ENCODE results near the gene CEP112.
"Not testable (repeated sequence)": the region's sequence is repeated elsewhere in the genome, so short reads cannot be mapped to it uniquely, and the experiment has no call there.

Gene CEP112

DNA sequence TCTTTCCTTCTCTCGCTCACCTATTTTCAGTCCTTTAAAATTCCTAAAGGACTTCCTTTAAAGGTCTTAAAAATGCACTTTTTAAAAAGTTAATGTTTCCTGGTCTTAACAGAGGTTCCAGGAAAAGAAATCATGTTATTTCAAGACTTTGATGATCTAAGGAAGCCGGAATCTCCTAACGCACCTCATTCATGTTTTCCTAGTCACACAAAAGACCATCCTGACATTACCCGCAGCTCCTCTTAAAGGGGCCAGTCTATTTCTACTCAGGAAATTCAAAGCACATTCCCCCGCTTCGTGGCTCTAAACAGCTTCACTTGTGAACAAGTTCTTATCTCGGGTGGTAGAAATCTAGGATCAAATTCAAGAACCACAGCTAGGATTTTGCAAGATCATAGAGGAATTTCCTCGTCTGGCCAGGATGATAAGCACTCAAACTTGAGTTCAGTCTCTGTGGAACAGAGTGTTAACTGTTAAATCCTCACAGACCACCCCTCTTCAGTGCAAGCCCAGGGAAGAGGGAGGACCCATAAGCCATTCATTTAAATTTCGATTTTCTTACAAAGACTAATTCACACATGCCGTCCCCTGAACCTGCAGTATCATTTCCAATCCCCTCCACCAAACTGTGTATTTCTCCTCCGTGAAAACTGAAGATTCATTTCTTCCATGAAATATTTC is 493.4 kb downstream of the CEP112 start:
- no peak overlapping the region for H3K27ac ChIP-seq (ENCODE audit: low read depth, low read length)
- H3K9ac ChIP-seq (ENCODE audit: low read depth in 1 of 2, low read length in 2 of 2): no peak overlapping the region
- H3K36me3 ChIP-seq (ENCODE audit: control insufficient read depth in 1 of 2, insufficient read depth in 2 of 2, low read length in 2 of 2): no peaks in the 10 kb centered on the region
- H3K9me3 ChIP-seq (ENCODE audit: control insufficient read depth in 1 of 2, low read length in 2 of 2): no peaks in the 10 kb centered on the region
- H3K27me3 ChIP-seq (ENCODE audit: control insufficient read depth in 1 of 2, insufficient read depth in 2 of 2, low read length in 2 of 2): no peaks in the 10 kb centered on the region
- no peaks in the 10 kb centered on the region for H3K4me1 ChIP-seq (ENCODE audit: control insufficient read depth in 1 of 2, insufficient read depth in 2 of 2, low read length in 2 of 2)
- H3K4me3 ChIP-seq (ENCODE audit: low read depth in 1 of 2, low read length in 2 of 2): no peak overlapping the region

DNA sequence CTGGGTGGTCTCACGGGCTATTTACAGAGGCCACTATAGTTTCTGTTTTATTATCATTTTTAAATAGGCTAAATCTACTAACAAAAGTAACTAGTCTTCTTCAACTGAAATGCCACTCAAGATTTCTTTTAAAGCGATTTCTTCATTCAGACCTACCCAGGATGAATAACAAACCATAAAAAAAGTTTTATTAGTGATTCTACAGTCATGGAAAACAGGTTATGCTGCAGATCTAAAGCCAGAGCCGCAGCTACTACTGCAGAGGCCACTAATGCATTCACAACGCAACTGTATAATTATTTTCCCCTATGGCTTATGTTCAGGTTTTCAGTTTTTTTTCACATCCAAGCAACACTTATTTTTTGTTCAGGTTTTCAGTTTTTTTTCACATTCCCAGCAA is 494.3 kb downstream of the CEP112 start:
- Histone ChIP-seq H3K9ac (ENCODE audit: low read depth in 1 of 2, low read length in 2 of 2) (no peak overlapping the region), H3K36me3 (ENCODE audit: control insufficient read depth in 1 of 2, insufficient read depth in 2 of 2, low read length in 2 of 2) (no peaks in the 10 kb centered on the region), H3K4me1 (ENCODE audit: control insufficient read depth in 1 of 2, insufficient read depth in 2 of 2, low read length in 2 of 2) (no peaks in the 10 kb centered on the region), H3K9me3 (ENCODE audit: control insufficient read depth in 1 of 2, low read length in 2 of 2) (no peaks in the 10 kb centered on the region), H3K27ac (ENCODE audit: low read depth, low read length) (no peak overlapping the region), H3K4me3 (ENCODE audit: low read depth in 1 of 2, low read length in 2 of 2) (no peak overlapping the region), H3K27me3 (ENCODE audit: control insufficient read depth in 1 of 2, insufficient read depth in 2 of 2, low read length in 2 of 2) (no peaks in the 10 kb centered on the region)

DNA sequence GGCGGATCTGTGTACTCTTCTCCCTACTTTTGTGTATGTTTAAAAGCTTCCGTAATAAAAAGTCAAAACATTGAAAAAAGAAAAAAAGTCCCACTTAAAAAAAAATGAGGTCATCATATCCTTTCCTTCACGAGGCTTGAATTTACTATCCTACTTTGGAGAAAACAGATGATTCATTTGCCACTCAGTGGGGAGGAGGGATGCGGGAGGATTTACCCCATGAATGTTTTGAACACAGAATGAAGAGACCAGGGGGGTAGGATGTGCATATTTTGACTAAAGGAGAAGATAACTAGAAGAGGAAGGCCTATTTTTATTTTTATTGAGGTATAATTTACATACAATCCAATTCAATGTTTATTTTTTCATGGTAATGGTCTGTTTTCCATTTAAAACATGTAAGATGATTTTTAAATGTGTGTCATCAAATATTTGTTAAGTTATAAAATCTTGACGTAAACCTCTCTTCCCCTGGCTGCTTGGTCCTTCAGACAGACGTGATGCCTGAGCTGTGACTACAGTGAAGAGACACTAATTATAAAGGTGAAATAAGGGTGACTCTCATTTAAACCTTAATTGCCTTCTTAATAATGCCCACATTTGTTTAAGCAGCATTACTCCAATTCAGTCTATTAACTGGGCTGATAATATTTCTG is 495.1 kb downstream of the CEP112 start:
- Histone ChIP-seq H3K27me3 (ENCODE audit: control insufficient read depth in 1 of 2, insufficient read depth in 2 of 2, low read length in 2 of 2) (no peaks in the 10 kb centered on the region), H3K9ac (ENCODE audit: low read depth in 1 of 2, low read length in 2 of 2) (no peak overlapping the region), H3K9me3 (ENCODE audit: control insufficient read depth in 1 of 2, low read length in 2 of 2) (no peaks in the 10 kb centered on the region), H3K27ac (ENCODE audit: low read depth, low read length) (no peak overlapping the region), H3K4me3 (ENCODE audit: low read depth in 1 of 2, low read length in 2 of 2) (no peak overlapping the region), H3K36me3 (ENCODE audit: control insufficient read depth in 1 of 2, insufficient read depth in 2 of 2, low read length in 2 of 2) (no peaks in the 10 kb centered on the region), H3K4me1 (ENCODE audit: control insufficient read depth in 1 of 2, insufficient read depth in 2 of 2, low read length in 2 of 2) (no peaks in the 10 kb centered on the region)

DNA sequence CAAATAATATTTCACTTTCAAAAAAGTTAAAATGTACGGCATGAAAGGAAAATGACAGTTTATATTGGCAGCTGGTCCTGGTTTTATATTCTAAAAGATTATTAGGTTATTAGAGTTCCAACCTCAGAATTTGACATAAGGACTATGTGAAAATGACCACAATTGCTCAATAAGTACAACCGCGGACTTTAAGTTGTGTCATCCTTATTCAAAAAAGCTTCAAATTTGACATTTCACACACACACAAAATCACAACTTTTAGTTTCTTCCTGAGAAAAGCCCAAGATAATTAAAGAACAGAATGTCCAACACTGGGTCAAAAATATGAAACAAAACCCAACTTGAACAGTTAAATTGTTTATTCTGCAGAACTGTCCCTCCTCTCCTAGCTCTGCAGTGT is 497.3 kb downstream of the CEP112 start:
- Histone ChIP-seq H3K27me3 (ENCODE audit: control insufficient read depth in 1 of 2, insufficient read depth in 2 of 2, low read length in 2 of 2) (no peaks in the 10 kb centered on the region), H3K4me1 (ENCODE audit: control insufficient read depth in 1 of 2, insufficient read depth in 2 of 2, low read length in 2 of 2) (no peaks in the 10 kb centered on the region), H3K9me3 (ENCODE audit: control insufficient read depth in 1 of 2, low read length in 2 of 2) (no peaks in the 10 kb centered on the region), H3K36me3 (ENCODE audit: control insufficient read depth in 1 of 2, insufficient read depth in 2 of 2, low read length in 2 of 2) (no peaks in the 10 kb centered on the region), H3K4me3 (ENCODE audit: low read depth in 1 of 2, low read length in 2 of 2) (no peak overlapping the region), H3K27ac (ENCODE audit: low read depth, low read length) (no peak overlapping the region), H3K9ac (ENCODE audit: low read depth in 1 of 2, low read length in 2 of 2) (no peak overlapping the region)

DNA sequence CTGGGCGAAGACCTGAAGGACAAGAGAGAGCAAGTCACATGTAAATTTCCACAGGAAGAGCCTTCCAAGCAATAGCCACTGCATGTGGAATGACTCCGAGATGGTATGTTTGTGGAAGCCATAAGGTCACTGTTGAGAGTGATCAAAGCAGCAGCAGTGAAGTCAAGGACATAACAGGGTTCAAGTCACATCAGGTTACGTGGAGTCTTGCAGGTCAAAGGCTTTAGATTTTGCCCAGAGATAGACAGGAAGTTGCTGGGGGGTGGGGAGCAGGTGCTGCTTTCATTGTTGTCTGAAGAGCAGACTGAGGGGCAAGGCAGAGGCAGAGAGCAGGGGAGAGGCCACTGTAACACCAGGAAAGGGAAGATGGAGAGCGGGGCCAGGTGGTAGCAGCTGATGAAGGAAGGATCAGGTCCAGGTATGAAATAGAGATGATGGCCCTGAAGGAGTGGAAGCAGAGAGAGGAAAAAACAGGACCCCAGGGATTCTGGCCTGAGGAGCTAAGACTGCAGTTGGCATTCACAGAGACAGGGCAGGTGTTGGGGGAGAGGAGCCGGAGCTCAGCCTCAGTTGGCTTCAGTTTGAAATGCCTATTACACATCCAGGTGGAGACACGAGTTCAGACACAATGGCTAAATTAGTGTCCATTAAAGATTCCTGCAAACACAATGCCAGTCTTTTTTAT is 501.2 kb downstream of the CEP112 start:
- no peak overlapping the region for H3K9ac ChIP-seq (ENCODE audit: low read depth in 1 of 2, low read length in 2 of 2)

DNA sequence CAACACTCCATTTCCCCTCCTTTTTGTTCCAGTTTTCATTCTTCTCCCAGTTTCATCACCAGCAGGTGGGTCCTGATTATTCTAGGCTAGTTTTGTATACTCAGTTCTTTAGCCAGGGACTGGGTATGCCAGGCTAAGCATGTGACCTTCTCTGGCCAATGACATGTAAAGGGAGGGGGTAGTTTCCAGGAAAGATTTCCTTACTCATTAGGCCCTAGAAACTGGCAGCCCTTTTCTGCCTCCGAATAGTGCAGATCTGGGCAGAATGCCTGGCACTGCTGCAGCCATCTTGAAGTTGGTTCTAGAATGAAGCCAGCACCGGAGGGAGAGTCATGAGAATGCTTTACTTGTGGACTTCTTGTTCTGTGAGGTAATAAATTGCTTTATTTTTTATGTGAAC is 503.6 kb downstream of the CEP112 start:
- Histone ChIP-seq H3K9me3 (ENCODE audit: control insufficient read depth in 1 of 2, low read length in 2 of 2) (no peaks in the 10 kb centered on the region), H3K36me3 (ENCODE audit: control insufficient read depth in 1 of 2, insufficient read depth in 2 of 2, low read length in 2 of 2) (no peaks in the 10 kb centered on the region), H3K9ac (ENCODE audit: low read depth in 1 of 2, low read length in 2 of 2) (no peak overlapping the region), H3K4me1 (ENCODE audit: control insufficient read depth in 1 of 2, insufficient read depth in 2 of 2, low read length in 2 of 2) (no peaks in the 10 kb centered on the region), H3K27ac (ENCODE audit: low read depth, low read length) (no peak overlapping the region), H3K27me3 (ENCODE audit: control insufficient read depth in 1 of 2, insufficient read depth in 2 of 2, low read length in 2 of 2) (no peaks in the 10 kb centered on the region), H3K4me3 (ENCODE audit: low read depth in 1 of 2, low read length in 2 of 2) (no peak overlapping the region)

More for the DNA sequence above, 501.2 kb downstream of the CEP112 start:
- H3K27ac ChIP-seq (ENCODE audit: low read depth, low read length): no peak overlapping the region
- H3K4me1 ChIP-seq (ENCODE audit: control insufficient read depth in 1 of 2, insufficient read depth in 2 of 2, low read length in 2 of 2): no peaks in the 10 kb centered on the region
- H3K9me3 ChIP-seq (ENCODE audit: control insufficient read depth in 1 of 2, low read length in 2 of 2): no peaks in the 10 kb centered on the region
- no peaks in the 10 kb centered on the region for H3K36me3 ChIP-seq (ENCODE audit: control insufficient read depth in 1 of 2, insufficient read depth in 2 of 2, low read length in 2 of 2)
- H3K4me3 ChIP-seq (ENCODE audit: low read depth in 1 of 2, low read length in 2 of 2): no peak overlapping the region
- H3K27me3 ChIP-seq (ENCODE audit: control insufficient read depth in 1 of 2, insufficient read depth in 2 of 2, low read length in 2 of 2): no peaks in the 10 kb centered on the region

DNA sequence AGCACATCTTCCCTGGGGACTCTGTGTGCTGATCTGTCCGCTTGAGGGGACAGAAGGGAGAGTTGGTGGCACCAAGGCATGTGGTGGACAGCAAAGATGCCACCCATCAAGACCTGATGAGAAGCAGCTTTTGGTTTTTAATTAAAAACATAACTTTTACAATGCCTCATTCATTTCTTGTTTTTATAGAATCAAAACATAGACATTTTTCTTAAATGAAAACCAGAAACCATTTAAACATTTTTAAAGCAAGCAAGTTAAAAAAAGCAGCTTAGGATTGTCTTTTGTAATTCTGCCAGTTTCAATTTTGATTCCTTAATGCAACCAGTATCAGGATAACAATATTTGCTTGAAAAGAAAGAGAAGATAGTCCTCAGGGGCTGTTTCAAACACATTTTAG is 506.8 kb downstream of the CEP112 start:
- no peaks in the 10 kb centered on the region for H3K36me3 ChIP-seq (ENCODE audit: control insufficient read depth in 1 of 2, insufficient read depth in 2 of 2, low read length in 2 of 2)
- H3K27ac ChIP-seq (ENCODE audit: low read depth, low read length): no peak overlapping the region
- no peak overlapping the region for H3K4me3 ChIP-seq (ENCODE audit: low read depth in 1 of 2, low read length in 2 of 2)
- H3K27me3 ChIP-seq (ENCODE audit: control insufficient read depth in 1 of 2, insufficient read depth in 2 of 2, low read length in 2 of 2): no peaks in the 10 kb centered on the region
- H3K9me3 ChIP-seq (ENCODE audit: control insufficient read depth in 1 of 2, low read length in 2 of 2): no peaks in the 10 kb centered on the region
- no peaks in the 10 kb centered on the region for H3K4me1 ChIP-seq (ENCODE audit: control insufficient read depth in 1 of 2, insufficient read depth in 2 of 2, low read length in 2 of 2)
- H3K9ac ChIP-seq (ENCODE audit: low read depth in 1 of 2, low read length in 2 of 2): no peak overlapping the region

DNA sequence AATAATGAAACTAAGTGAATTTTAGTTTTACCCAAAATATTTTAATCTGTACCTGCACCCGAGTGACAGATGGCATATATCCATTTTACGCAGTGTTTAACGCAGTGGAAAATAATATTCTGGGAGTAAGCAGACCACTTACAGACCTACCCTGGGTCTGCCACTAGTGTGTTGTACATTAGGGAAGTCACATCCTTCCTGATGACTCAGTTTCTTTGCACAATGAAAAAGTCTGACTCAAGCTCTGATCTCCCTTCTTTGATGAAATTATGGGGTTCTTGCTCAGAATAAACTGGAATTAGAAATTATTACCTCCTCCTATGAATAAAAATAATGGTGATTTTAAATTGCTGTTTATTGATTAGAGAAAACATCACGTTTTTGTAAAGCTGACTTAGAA is 507.3 kb downstream of the CEP112 start:
- H3K27ac ChIP-seq (ENCODE audit: low read depth, low read length): no peak overlapping the region
- no peaks in the 10 kb centered on the region for H3K36me3 ChIP-seq (ENCODE audit: control insufficient read depth in 1 of 2, insufficient read depth in 2 of 2, low read length in 2 of 2)
- no peaks in the 10 kb centered on the region for H3K27me3 ChIP-seq (ENCODE audit: control insufficient read depth in 1 of 2, insufficient read depth in 2 of 2, low read length in 2 of 2)
- no peaks in the 10 kb centered on the region for H3K4me1 ChIP-seq (ENCODE audit: control insufficient read depth in 1 of 2, insufficient read depth in 2 of 2, low read length in 2 of 2)
- no peaks in the 10 kb centered on the region for H3K9me3 ChIP-seq (ENCODE audit: control insufficient read depth in 1 of 2, low read length in 2 of 2)
- no peak overlapping the region for H3K4me3 ChIP-seq (ENCODE audit: low read depth in 1 of 2, low read length in 2 of 2)
- H3K9ac ChIP-seq (ENCODE audit: low read depth in 1 of 2, low read length in 2 of 2): no peak overlapping the region

DNA sequence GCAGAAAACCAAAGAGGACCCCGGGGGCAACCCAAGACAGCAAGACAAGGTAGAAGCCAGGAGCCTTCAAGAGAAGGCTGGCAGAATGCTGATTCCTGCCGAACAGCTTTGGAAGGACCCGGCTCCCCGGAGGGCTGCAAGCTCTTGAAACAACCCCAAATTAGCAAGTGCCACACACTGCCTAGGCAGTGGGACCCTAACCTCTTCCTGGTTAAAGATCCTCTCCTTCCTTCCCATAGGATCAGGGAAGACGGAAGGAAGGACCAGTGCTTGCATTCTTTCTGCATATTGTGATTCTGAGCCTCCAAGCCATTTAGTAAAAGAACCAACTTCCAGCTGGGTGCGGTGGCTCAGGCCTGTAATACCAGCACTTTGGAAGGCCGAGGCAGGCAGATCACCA is 508.5 kb downstream of the CEP112 start:
- no peak overlapping the region for H3K4me3 ChIP-seq (ENCODE audit: low read depth in 1 of 2, low read length in 2 of 2)
- H3K36me3 ChIP-seq (ENCODE audit: control insufficient read depth in 1 of 2, insufficient read depth in 2 of 2, low read length in 2 of 2): no peaks in the 10 kb centered on the region
- no peak overlapping the region for H3K27ac ChIP-seq (ENCODE audit: low read depth, low read length)
- no peaks in the 10 kb centered on the region for H3K27me3 ChIP-seq (ENCODE audit: control insufficient read depth in 1 of 2, insufficient read depth in 2 of 2, low read length in 2 of 2)
- H3K4me1 ChIP-seq (ENCODE audit: control insufficient read depth in 1 of 2, insufficient read depth in 2 of 2, low read length in 2 of 2): no peaks in the 10 kb centered on the region
- no peaks in the 10 kb centered on the region for H3K9me3 ChIP-seq (ENCODE audit: control insufficient read depth in 1 of 2, low read length in 2 of 2)
- no peak overlapping the region for H3K9ac ChIP-seq (ENCODE audit: low read depth in 1 of 2, low read length in 2 of 2)

DNA sequence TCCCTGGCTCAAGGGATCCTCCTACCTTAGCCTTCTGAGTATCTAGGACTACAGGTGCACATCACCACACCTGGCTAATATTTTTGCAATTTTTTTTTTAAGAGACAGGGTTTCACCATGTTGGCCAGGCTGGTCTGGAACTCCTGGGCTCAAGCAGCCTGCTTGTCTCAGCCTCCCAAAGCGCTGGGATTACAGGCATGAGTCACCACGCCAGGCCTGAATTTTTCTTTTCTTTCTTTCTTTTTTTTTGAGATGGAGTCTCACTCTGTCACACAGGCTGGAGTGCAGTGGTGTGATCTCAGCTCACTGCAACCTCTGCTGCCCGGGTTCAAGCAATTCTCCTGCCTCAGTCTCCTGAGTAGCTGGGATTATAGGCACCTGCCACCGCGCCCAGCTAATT is 510.2 kb downstream of the CEP112 start:
- not testable (repeated sequence) for H3K4me3 ChIP-seq (ENCODE audit: low read depth in 1 of 2, low read length in 2 of 2); H3K4me1 ChIP-seq (ENCODE audit: control insufficient read depth in 1 of 2, insufficient read depth in 2 of 2, low read length in 2 of 2); H3K36me3 ChIP-seq (ENCODE audit: control insufficient read depth in 1 of 2, insufficient read depth in 2 of 2, low read length in 2 of 2); H3K9me3 ChIP-seq (ENCODE audit: control insufficient read depth in 1 of 2, low read length in 2 of 2); H3K27ac ChIP-seq (ENCODE audit: low read depth, low read length); H3K27me3 ChIP-seq (ENCODE audit: control insufficient read depth in 1 of 2, insufficient read depth in 2 of 2, low read length in 2 of 2); H3K9ac ChIP-seq (ENCODE audit: low read depth in 1 of 2, low read length in 2 of 2)

All from duodenal mucosa (tissue), 2 donors.